Measurements from ENCODE around the gene FGFBP2. TPM values are rescaled to one million over a fixed set of nuclear protein-coding genes. Genes with fewer than 3 reads are reported as not detected.

FGFBP2 gene
- total and polyA plus RNA-seq, 2 experiments from 2014 or later = not detected

DNA sequence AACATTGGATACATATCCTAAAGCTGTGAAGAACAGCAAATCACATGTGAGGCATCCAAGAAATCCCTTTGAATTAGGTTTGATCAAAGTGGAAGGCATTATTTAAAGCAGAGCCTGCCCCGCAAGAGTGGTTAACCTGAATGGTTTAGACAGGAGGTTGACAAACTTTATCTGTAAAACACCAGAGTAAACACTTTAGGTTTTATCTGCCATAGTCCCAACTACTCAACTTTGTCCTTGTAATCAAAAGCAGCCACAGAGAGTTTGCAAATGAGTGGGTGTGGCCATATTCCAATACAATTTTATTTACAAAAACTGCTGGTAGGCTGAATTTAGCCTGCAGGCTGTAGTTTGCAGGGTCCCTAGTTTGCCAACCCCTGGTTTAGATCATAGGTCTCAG lies 25.2 kb upstream of the FGFBP2 start:
- Histone ChIP-seq H4K20me1 (ENCODE audit: insufficient read depth) (no peaks in the 10 kb centered on the region), H3K27me3 (replicated peaks; ENCODE audit: insufficient read depth) (peaks cover 38% of the 10 kb centered on the region), H3K4me3 (no peak overlapping the region), H3K4me2 (ENCODE audit: unreplicated experiment) (no peak overlapping the region), H3K9me3 (ENCODE audit: low read depth) (no peaks in the 10 kb centered on the region), H3K27ac (no peak overlapping the region), H3K9me2 (ENCODE audit: insufficient read depth) (no peaks in the 10 kb centered on the region), H2AFZ (no peak overlapping the region), H3K36me3 (ENCODE audit: low read depth) (no peaks in the 10 kb centered on the region), H3F3A (ENCODE audit: insufficient read depth) (no peaks in the 10 kb centered on the region), H3K4me1 (ENCODE audit: insufficient read depth) (peaks cover 7% of the 10 kb centered on the region; the same call in 1 of the 2 replicates), H3K79me2 (ENCODE audit: insufficient read depth) (no peaks in the 10 kb centered on the region), H3K9ac (no peak overlapping the region)
- TF ChIP-seq EZH2phosphoT487 (IDR thresholded peaks at IDR 0.05; ENCODE audit: insufficient read depth, low read depth) (no peak), EZH2 (IDR thresholded peaks at IDR 0.05; ENCODE audit: insufficient read depth, poor library complexity, severe bottlenecking) (no peak)
- no peak for DNase-seq
- 38 to 53% methylated on average over 1 of the region's 1 CpG for WGBS, 2 experiments (ENCODE audit: low coverage in 1 of 2, low lambda C conversion rate in 2 of 2, missing lambda C conversion rate in 2 of 2)
- in situ Hi-C loops (cut with MboI) = no loop called here

DNA sequence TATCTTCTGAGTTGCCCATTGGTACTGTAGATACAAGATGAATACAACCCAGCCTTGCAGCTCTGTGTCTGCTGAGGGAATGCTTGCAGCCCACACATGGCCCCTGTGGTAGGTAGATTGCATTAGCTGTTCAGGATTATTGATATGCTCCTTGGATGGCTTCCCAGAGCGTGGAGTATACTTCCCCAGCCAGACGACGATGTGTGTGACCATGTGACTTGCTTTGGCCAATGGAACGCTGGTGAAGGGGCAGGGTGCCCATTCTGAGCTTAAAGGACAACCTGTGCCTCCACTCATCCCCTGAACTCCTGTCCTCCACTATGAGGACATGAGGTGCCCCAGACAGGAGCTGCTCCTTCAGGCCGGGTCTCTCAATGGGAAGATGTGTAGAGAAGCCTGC lies 23.9 kb upstream of the FGFBP2 start:
- Histone ChIP-seq H3K36me3 (ENCODE audit: low read depth) (no peaks in the 10 kb centered on the region), H3K9me2 (ENCODE audit: insufficient read depth) (no peaks in the 10 kb centered on the region), H3K4me1 (ENCODE audit: insufficient read depth) (peaks cover 11% of the 10 kb centered on the region; the same call in 1 of the 2 replicates), H3K4me2 (ENCODE audit: unreplicated experiment) (no peak overlapping the region), H3K4me3 (no peak overlapping the region), H3F3A (ENCODE audit: insufficient read depth) (no peaks in the 10 kb centered on the region), H3K27me3 (replicated peaks; ENCODE audit: insufficient read depth) (peaks cover 28% of the 10 kb centered on the region), H3K9ac (no peak overlapping the region), H2AFZ (no peak overlapping the region), H3K79me2 (ENCODE audit: insufficient read depth) (no peaks in the 10 kb centered on the region), H3K27ac (no peak overlapping the region), H4K20me1 (ENCODE audit: insufficient read depth) (no peaks in the 10 kb centered on the region), H3K9me3 (ENCODE audit: low read depth) (no peaks in the 10 kb centered on the region)
- in situ Hi-C loops (cut with MboI) = no loop called here
- no peak for TF ChIP-seq EZH2phosphoT487 (IDR thresholded peaks at IDR 0.05; ENCODE audit: insufficient read depth, low read depth)
- no peak for TF ChIP-seq EZH2 (IDR thresholded peaks at IDR 0.05; ENCODE audit: insufficient read depth, poor library complexity, severe bottlenecking)
- WGBS, 2 experiments (ENCODE audit: low coverage in 1 of 2, low lambda C conversion rate in 2 of 2, missing lambda C conversion rate in 2 of 2) = 42 to 55% methylated on average over 5 of the region's 5 CpGs
- DNase-seq = no peak

DNA sequence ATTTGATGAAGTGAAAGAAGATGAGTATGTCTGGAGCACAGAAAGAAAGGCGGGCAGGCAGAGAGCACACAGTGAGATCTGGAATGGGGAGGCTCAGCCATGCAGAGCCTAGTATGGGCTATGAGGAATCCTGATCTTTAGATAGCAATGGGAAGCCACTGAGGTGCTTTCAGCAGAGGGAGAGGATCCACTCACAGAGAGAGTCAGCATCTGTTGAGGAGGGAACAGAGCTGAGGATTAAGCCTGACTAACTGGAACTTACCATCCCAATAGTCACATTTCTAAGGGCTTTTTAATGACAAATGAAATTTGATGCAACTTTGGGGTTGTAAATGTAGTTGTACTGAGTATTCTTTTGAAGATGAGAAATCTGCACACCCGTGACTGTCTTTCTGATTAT lies 20.6 kb upstream of the FGFBP2 start:
- Histone ChIP-seq H3K4me3 (no peak overlapping the region), H3F3A (ENCODE audit: insufficient read depth) (no peaks in the 10 kb centered on the region), H3K4me1 (ENCODE audit: insufficient read depth) (peaks cover 11% of the 10 kb centered on the region; the same call in 1 of the 2 replicates), H3K27me3 (replicated peaks; ENCODE audit: insufficient read depth) (peaks cover 14% of the 10 kb centered on the region), H3K9me3 (ENCODE audit: low read depth) (no peaks in the 10 kb centered on the region), H4K20me1 (ENCODE audit: insufficient read depth) (no peaks in the 10 kb centered on the region), H3K9ac (no peak overlapping the region), H3K27ac (no peak overlapping the region), H2AFZ (no peak overlapping the region), H3K4me2 (ENCODE audit: unreplicated experiment) (peak overlapping the region; percentile 13), H3K9me2 (ENCODE audit: insufficient read depth) (no peaks in the 10 kb centered on the region), H3K36me3 (ENCODE audit: low read depth) (no peaks in the 10 kb centered on the region), H3K79me2 (ENCODE audit: insufficient read depth) (no peaks in the 10 kb centered on the region)
- WGBS, 2 experiments (ENCODE audit: low coverage in 1 of 2, low lambda C conversion rate in 2 of 2, missing lambda C conversion rate in 2 of 2) = 59 to 61% methylated on average over 2 of the region's 2 CpGs
- TF ChIP-seq EZH2 (IDR thresholded peaks at IDR 0.05; ENCODE audit: insufficient read depth, poor library complexity, severe bottlenecking) (no peak), EZH2phosphoT487 (IDR thresholded peaks at IDR 0.05; ENCODE audit: insufficient read depth, low read depth) (no peak)
- peak; percentile 30 for DNase-seq
- in situ Hi-C loops (cut with MboI) = no loop called here

DNA sequence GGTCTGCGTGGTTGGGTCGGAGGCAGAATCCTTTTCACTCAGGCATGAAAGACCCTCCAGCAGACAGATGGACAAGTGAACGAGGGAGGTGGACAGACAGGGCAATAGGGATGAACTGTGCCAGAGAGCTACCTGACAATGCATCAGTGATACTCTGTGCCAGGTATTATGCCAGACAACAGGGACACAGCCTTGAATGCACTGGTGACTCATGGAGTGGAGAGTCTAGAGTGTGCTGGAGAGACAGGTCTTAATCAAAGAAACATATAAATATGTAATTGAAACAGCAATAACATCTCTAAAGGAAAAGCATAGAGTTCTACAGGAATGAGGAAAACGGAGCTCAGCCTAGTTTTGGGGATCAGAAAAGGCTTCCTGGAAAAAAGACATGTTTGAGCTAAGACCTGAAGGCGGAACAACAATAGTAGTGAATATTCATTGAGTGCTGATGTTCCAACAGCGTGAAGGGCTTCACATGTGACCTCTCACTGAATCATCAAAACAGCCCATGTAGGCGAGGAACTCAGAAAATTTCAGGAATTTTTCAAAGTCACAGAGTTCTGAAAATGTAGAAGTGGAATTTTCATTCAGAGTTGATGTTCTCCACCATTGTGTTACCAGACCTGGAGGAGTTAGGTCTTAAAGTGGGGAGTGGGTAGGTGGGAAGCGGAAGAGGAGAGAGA lies 20.0 kb upstream of the FGFBP2 start:
- H2AFZ ChIP-seq = no peak overlapping the region
- 69 to 74% methylated on average over 7 to 8 of the region's 8 CpGs for WGBS, 2 experiments (ENCODE audit: low coverage in 1 of 2, low lambda C conversion rate in 2 of 2, missing lambda C conversion rate in 2 of 2)
- no peaks in the 10 kb centered on the region for H3F3A ChIP-seq (ENCODE audit: insufficient read depth)
- no peaks in the 10 kb centered on the region for H4K20me1 ChIP-seq (ENCODE audit: insufficient read depth)
- peaks cover 11% of the 10 kb centered on the region; the same call in 1 of the 2 replicates for H3K4me1 ChIP-seq (ENCODE audit: insufficient read depth)
- peak; percentile 52 for DNase-seq
- H3K9me3 ChIP-seq (ENCODE audit: low read depth) = no peaks in the 10 kb centered on the region
- in situ Hi-C loops (cut with MboI) = no loop called here
- H3K27me3 ChIP-seq (replicated peaks; ENCODE audit: insufficient read depth) = peaks cover 14% of the 10 kb centered on the region
- H3K4me2 ChIP-seq (ENCODE audit: unreplicated experiment) = peak overlapping the region; percentile 13
- H3K9ac ChIP-seq = no peak overlapping the region
- no peak overlapping the region for H3K27ac ChIP-seq
- H3K36me3 ChIP-seq (ENCODE audit: low read depth) = no peaks in the 10 kb centered on the region
- no peaks in the 10 kb centered on the region for H3K79me2 ChIP-seq (ENCODE audit: insufficient read depth)
- no peak for TF ChIP-seq EZH2phosphoT487 (IDR thresholded peaks at IDR 0.05; ENCODE audit: insufficient read depth, low read depth)
- TF ChIP-seq EZH2 (IDR thresholded peaks at IDR 0.05; ENCODE audit: insufficient read depth, poor library complexity, severe bottlenecking) = no peak
- no peaks in the 10 kb centered on the region for H3K9me2 ChIP-seq (ENCODE audit: insufficient read depth)
- H3K4me3 ChIP-seq = no peak overlapping the region

Measured in GM23248 (cell line).